WI38 (cell line): Measurements from ENCODE around the gene PXDN.

Experiments
- H3K4me3 ChIP-seq: 2 replicates; pipeline ENCODE4 v1.5.1; 2011; ENCODE audit warnings: low read depth, mild to moderate bottlenecking, control low read depth, low read length
- TF ChIP-seq, protein P1 (sequence below): IDR thresholded peaks from 2 replicates; pipeline ENCODE4 v1.5.1; 2012; ENCODE audit warnings: low read depth, mild to moderate bottlenecking, control low read depth, low read length

Gene PXDN

DNA sequence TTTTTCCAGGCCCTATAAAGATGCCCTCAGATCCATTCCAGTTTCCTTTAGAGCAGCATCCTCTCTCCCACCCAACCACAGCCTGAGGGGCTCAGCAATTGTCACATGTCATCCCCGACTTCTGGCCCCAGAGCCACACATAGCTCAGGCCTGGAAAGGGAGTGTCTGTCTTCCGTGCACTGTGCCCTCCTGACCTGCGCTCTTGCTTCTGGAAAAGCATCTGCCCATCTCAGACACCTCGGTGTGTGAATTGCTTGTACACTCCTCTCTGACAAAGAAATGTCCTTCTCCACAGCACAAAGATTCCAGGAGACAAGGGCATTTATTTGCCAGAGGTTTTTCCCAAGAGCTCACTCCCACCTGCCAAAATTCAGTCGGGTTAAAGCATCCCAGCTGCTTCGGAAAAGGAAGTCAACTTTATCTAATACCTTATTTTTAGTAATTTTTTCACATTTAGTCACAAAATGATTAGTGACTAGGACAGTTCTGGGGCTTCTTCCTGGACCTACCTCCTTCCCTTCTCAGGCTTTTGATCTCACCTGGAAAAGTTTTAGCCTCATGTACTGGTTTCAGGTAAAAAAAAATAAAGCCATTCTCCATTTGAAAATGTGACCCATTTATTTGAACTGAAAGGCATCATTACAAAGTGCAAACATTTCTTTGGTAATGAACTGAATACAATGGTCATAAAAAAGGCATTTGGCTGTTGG, 112.9 kb downstream of the PXDN start:
- H3K4me3 ChIP-seq = no peak overlapping the region
- TF ChIP-seq, protein P1, sequence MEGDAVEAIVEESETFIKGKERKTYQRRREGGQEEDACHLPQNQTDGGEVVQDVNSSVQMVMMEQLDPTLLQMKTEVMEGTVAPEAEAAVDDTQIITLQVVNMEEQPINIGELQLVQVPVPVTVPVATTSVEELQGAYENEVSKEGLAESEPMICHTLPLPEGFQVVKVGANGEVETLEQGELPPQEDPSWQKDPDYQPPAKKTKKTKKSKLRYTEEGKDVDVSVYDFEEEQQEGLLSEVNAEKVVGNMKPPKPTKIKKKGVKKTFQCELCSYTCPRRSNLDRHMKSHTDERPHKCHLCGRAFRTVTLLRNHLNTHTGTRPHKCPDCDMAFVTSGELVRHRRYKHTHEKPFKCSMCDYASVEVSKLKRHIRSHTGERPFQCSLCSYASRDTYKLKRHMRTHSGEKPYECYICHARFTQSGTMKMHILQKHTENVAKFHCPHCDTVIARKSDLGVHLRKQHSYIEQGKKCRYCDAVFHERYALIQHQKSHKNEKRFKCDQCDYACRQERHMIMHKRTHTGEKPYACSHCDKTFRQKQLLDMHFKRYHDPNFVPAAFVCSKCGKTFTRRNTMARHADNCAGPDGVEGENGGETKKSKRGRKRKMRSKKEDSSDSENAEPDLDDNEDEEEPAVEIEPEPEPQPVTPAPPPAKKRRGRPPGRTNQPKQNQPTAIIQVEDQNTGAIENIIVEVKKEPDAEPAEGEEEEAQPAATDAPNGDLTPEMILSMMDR = no peak

- TF ChIP-seq, protein P1 = no peak
- H3K4me3 ChIP-seq = no peak overlapping the region
Observed at GRCh38 chr2:1628893-1629292, 115.4 kb downstream of the PXDN start.

DNA sequence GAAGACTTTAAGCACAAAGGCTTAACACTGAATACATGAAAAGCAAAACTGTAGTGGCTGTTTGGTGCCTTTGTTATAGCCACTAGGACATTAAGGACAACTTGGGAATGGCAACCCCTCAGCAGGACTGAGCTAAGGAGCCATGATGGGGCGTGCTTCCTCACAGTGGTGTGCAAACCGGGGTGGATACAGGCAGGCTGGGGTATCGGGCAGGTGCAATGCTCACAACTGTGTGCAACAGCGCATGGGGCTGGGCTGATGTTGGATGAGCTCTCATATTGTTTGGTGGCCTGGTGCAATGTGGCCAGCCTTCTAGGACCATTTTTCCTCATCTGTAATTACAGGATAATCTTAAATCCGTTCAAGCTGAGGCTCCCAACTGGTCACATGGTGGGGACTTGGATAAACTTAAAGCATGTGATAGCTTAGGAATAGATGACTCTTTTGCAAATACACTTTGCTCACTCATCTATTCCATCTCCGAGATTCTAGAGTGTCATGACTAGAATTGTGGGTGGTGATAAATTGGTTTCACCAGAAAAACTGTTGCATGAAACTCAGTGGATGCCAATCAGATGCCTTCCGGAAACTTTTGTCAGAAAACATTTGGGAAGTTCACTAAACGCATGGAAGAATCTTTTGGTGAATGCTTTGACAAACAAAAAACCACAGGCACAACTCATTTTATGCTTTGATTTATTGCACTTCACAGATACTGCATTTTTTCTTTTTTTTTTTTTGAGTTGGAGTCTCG, 116.5 kb downstream of the PXDN start:
- TF ChIP-seq, protein P1 = no peak
- no peak overlapping the region for H3K4me3 ChIP-seq

DNA sequence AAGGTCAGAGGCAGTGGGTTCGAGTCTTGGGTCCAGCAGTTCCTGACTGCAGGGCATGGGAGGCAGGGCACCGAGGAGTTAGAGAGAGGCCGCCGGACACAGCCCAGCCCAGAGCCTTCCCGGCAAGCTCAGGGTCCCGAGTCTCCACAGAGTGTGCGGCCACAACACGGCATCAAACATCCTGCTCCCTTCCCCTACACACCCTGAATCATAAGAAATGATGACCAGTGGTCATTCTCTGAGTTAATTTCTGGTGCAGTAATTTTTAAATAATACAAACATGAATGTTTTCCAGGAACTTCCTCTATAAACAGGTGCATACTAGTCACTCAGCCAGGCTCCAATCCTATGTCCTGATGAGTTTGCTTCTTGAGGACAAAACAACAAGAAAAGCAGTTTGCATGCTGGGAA, 118.0 kb downstream of the PXDN start:
- TF ChIP-seq, protein P1 = no peak

GRCh38 chr2:1625281-1626001, 118.9 kb downstream of the PXDN start:
- TF ChIP-seq, protein P1 = no peak
- no peak overlapping the region for H3K4me3 ChIP-seq

More for the DNA sequence above, 118.0 kb downstream of the PXDN start:
- H3K4me3 ChIP-seq = no peak overlapping the region

DNA sequence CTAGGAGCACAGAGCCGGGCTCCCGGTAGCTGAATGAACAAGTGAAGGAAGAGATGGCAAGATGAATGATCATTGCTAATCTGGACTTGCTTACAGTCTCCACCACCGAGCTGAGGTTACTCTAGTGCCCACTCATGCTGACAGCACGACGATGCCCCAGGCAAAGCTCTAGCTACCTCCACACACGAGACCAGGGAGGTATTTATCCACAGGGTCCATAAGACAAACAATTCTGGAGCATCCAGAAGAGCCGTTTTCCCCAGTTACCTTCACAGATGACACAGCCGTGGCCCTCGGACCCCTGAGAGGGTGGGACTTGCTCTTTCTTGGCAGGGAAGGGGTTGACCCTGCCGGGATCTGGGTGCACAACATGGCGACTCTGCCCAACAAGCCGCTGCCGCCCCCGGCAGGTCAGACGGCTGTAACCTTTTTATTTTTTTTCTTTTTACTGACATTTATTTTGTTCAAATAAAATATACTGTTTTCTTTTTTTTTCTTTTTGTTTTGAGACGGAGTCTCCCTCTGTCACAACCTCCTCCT, 120.3 kb downstream of the PXDN start:
- H3K4me3 ChIP-seq = no peak overlapping the region
- TF ChIP-seq, protein P1 = no peak
